GM12872 (cell line): Measurements from ENCODE around the gene FPGT.

Source experiments
- CTCF ChIP-seq: IDR thresholded peaks from 3 replicates; pipeline ENCODE4 v1.5.1; 2011; ENCODE audit warnings: low read depth, mild to moderate bottlenecking, low read length, moderate library complexity; ENCODE audit not compliant: insufficient read depth

Gene FPGT

GRCh38 chr1:74237035-74237434, 39.0 kb downstream of the FPGT start:
- TF ChIP-seq CTCF, result no peak

- no peak for TF ChIP-seq CTCF
These were observed 39.7 kb downstream of the FPGT start for GRCh38 chr1:74237787-74238186.

GRCh38 chr1:74245168-74245772, 47.2 kb downstream of the FPGT start:
- no peak for TF ChIP-seq CTCF

- no peak for TF ChIP-seq CTCF
These were observed 48.3 kb downstream of the FPGT start for GRCh38 chr1:74246315-74246714.

GRCh38 chr1:74247881-74248528, 50.0 kb downstream of the FPGT start:
- TF ChIP-seq CTCF, result no peak
